HG03354 (cell line): ENCODE data around the gene THAP4.
"Not testable (repeated sequence)": the region's sequence is repeated elsewhere in the genome, so short reads cannot be mapped to it uniquely, and the experiment has no call there.

ENCODE experiments used
- ATAC-seq: cut with Tn5 transposase; IDR thresholded peaks from one replicate; pipeline ENCODE4 v1.9.1; 2021; ENCODE audit warnings: mild to moderate bottlenecking; ENCODE audit not compliant: unreplicated experiment, poor library complexity, severe bottlenecking

Gene THAP4

DNA sequence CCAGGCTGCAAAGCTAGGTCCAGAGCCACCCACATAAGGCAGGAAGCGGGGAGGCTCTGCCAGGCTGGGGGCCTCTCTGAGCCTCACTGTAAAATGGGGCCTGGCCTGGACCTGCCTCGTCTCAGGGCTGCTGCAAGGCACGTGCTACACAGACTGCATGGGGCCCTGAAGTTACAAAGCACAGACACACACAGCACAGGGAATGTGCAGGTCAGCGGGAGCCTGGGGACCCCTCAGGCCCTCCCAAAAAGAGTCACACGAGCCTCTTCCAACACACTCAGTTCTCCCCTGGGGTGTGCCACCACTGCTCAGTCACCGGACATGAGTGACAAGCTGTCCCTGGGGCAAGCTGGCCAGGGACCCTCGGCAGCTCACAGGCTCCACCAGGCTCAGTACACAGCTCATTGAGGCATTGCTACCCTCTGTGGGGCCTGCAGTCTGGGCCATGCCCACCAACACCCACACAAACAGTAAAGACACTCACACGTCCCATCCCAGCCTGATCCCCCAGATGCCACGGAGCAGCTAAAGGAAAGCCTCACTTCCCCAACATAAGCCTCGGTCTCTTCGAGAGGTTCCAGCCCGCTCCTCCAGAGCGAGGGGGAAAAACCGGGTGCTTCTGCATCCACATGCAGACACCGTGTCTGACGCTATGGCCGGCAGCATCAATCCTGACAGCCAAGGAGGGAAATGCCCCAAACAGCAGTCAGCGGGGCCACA, 44.7 kb downstream of the THAP4 start:
- no peak for ATAC-seq

GRCh38 chr2:241590496-241591455, 46.2 kb downstream of the THAP4 start:
- not testable (repeated sequence) for ATAC-seq

- not testable (repeated sequence) for ATAC-seq
These were observed 47.1 kb downstream of the THAP4 start for GRCh38 chr2:241589863-241590262.

DNA sequence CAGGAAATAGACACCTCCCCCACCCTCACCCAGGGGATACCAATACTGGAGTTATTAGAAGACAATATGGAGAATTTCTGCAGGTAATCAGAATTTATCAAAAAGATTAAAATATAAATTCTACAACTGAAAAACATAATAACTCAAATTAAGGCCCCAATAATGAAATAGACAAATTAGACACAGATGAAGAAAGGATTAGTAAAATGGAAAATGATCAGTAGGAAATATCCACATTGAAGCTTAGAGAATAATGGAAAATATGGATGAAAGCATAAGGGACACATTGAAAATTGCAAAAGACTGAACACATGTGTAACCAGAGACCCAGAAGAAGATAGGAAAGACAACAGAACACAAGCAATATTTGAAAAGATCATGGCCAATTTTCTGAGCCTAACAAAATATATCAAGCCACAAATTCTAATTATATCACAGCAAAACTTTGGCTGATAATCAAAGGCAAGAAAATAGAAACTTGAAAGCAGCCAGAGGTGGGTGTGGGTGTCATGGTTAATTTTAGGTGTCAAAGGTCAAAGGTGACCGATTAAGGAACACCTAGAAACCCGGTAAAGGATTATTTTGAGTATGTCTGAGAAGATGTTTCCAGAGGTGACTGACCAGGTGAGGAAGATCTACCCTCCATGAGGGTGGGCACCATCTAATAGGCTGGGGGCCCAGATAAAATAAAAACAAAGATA, 50.2 kb downstream of the THAP4 start:
- ATAC-seq = no peak

DNA sequence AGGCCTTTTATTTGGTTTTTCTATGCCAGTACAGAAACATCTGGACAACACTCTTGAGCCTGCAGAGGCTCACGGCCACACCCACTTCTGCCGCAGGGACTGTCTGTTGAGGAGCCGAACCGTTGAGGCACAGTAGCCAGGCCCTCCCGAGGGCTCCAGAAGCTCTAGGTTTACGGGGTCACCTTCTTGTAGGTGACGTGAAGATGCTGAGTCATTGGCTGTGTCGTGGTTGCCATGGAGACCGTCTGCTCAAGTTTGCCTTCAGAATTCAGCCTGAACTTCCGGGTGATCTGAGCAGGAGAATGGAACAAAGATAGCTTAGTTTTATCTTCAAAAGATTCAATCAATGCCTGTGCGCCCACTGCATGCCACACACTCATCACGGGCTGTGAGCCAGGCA, 52.5 kb downstream of the THAP4 start:
- ATAC-seq = no peak

DNA sequence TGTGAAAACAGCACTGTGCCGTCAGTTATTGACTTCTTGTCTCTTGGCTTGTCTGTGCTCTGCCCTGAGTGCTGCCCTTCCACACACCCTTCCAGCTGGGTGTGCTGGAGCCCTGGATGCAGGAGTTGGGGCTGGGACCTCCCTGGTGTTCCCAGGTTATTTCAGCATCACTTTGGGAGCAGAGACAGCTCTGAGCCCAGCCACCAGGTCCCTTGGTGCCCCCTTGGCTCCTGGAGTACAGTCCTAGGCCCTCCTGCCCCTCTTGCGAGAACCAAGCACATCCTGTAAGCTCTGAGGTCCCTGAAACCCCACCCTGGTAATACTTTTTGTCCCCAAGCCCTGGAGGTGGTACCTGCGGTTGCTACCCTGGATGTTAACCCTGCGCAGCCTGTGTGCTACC, 54.2 kb downstream of the THAP4 start:
- no peak for ATAC-seq

- ATAC-seq = no peak
These were observed 54.6 kb downstream of the THAP4 start for GRCh38 chr2:241582328-241582727.

DNA sequence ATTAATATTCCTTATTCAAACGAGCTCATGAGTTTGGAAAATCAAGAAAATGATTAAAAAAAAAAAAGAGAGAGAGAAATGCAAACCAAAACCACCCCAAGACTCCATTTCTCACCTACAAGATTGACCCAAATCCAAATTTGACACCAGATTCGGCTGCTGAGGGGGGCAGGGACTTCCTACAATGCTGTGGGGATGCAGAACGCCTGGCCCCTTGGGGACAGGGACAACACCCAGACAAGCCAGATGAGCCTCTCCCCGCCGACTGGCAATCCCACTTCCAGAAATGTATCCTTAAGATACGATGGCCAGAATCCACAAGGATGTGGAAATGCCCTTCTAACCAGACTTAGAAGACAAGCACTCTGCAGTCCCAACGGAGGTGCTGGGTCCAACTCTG, 57.7 kb downstream of the THAP4 start:
- ATAC-seq = no peak

GRCh38 chr2:241577413-241578122, 59.4 kb downstream of the THAP4 start:
- no peak for ATAC-seq

- ATAC-seq = no peak
These were observed 60.7 kb downstream of the THAP4 start for GRCh38 chr2:241576293-241576654.

DNA sequence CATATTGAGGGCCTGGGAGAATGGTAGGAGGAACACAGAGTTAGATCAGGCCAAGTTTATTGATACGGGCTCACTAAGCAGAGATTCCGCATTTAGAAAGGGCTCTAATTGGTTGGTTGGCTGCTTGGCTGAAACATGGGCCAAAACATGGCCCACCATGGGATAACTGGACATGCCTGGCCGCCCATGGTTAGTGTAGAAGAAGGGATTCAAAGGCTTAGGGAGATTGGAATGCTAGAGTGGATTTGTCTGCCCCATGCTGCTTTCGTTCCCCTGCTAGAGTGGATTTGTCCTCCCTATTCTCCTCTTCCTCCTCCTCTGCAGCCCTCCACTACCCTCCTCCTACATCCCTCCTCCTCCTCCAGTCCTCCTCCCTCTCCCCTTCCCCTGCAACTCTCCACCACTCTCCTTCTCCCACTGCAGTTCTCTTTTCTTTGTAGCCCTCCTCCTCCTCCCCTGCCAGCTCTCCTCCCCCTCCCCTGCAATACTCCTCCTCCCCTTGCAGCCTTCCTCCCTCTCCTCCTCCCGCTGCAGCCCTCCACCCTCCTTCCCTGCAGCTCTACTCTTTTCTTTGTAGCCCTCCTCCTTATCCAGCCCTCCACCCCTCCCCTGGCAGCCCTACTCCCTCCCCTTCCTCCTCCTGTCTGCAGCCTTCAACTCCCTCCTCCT, 61.2 kb downstream of the THAP4 start:
- no peak for ATAC-seq

- ATAC-seq = no peak
These were observed 61.9 kb downstream of the THAP4 start for GRCh38 chr2:241574911-241575623.

DNA sequence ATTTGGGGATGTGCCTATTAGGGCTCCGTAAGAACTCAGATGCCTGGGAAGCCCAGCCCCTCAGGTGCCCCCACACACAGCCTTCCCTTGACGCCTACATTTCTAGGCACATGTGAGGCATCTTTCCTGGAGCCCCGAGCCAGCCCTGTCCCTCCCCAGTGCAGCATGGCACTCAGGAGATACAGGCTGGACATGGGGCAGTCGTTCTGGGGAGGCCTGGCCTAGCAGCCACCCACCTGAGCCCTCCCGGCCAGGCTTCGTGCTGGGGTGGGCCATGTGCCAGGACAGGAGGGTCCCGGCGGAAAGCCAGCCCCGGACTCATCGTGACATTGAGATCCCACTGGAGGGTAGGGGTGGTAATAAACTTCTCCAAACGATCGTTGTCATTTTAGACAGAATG, 63.2 kb downstream of the THAP4 start:
- ATAC-seq = no peak

GRCh38 chr2:241572915-241573651, 63.9 kb downstream of the THAP4 start:
- ATAC-seq = not testable (repeated sequence)

DNA sequence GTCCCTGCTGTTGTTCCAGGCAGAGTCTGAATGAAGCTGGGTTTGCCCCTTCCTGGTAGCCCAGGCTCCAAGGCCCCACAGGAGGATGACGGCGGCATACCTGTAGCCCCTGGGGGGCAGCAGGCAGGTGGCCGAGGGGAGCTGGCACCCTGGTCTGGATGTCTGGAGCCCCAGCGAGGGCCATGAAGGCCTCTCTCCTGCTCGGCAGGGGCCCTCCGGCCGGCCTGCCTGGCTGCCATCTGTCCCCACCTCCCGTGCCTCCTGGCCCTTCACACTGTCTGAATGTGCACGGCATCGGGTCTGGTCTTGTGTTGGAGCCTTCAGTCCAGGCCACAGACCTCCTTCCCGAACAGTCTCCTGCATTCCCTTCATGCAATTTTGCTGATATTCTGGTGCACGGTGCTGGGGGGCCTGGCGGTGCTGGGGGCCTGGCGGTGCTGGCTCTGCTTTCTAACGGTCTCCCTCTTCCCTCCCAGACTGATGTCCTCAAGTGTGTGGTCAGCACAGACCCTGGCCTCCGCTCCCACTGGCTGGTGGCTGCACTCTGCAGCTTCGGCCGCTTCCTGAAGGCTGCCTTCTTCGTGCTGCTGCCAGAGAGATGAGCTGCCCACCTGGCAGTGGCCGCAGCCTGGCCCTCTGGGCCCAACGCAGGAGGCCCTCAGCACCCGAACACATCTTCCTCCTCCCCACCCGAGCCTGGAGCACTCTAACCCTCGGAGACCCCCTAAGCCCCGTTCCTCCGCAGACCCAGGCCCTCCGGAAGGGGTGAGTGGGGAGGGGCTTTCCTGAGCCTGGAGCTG, 64.9 kb downstream of the THAP4 start:
- ATAC-seq = no peak

DNA sequence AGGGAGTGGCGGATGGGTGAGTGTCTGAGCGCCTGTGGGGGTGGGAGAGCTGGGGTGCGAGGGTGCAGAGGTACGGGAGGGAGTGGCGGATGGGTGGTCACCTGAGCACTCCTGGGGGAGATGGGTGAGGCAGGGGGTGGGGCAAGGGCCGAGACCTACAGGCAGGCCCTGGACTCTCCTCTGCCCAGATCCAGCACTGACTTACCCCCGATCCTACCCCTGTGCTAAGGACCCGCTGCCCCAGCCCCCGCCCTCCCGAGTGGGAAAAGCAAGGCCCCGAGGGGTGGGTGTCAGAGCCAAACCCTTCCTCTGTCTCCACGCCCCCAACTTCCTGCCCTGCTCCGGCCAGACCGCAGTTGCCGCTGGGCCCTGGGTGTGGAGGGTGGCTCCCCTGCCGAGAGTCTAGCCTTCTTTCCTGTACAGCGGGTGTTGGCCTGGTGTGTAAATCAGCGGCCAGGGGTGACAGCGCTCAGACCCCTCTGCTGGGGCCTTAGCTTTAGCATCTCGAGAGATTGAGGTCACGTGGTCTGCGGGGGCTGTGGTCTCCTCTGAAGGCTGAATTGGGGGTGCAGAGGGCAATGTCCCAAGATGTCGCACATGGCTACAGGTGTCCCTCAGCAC, 65.9 kb downstream of the THAP4 start:
- no peak for ATAC-seq

- no peak for ATAC-seq
These were observed 67.1 kb downstream of the THAP4 start for GRCh38 chr2:241569831-241570281.
